Measurements from ENCODE around the gene RXRA.

Gene RXRA

GRCh38 chr9:134384811-134385479 lies 58.7 kb downstream of the RXRA start:
- no peak for DNase-seq

- no peak for DNase-seq
Observed at GRCh38 chr9:134385915-134386314, 59.7 kb downstream of the RXRA start.

GRCh38 chr9:134386951-134387831 lies 60.9 kb downstream of the RXRA start:
- DNase-seq: no peak

GRCh38 chr9:134388289-134388808 lies 62.1 kb downstream of the RXRA start:
- no peak for DNase-seq

GRCh38 chr9:134388976-134389375 lies 62.7 kb downstream of the RXRA start:
- DNase-seq: no peak

DNA sequence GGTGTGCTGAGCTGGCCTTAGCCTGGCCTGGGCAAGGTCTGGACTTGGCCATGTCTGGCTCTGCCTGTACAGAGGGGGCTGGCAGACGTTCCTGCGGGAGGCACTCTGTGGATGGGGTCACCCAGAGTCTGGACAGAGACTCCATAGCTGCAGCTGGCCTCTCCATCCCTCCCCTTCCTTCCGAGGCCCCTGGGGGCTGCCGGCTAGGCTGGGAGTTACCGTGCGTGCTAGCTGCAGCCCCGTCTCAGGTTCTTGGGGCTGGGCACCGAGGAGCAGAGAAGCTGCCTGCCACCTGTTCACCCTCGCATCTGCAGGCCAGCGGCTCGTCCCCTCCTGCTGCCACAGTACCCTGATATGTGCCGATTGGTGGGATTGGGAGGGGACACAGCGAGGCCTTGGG lies 63.4 kb downstream of the RXRA start:
- no peak for DNase-seq

DNA sequence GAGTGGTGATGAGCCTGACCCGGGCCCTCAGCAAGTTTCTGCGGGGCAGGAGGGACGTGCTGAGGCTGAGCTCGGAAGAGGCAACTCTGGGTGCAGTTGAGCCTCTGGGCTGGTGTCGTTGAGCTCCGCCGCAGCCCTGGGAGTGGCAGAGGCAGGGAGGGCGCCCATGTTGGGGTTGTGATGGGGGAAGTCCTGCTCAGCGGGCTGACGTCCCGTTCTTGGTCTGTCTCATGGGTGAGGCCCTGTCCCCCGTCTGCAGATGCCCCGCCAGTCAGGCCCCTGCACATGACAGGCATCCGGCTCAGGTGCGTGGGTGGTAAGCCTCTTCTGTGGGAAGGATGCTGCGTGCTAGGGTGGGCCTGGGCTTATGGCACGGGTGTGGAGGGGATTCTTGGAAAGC lies 64.3 kb downstream of the RXRA start:
- peak; percentile 89 for DNase-seq

DNA sequence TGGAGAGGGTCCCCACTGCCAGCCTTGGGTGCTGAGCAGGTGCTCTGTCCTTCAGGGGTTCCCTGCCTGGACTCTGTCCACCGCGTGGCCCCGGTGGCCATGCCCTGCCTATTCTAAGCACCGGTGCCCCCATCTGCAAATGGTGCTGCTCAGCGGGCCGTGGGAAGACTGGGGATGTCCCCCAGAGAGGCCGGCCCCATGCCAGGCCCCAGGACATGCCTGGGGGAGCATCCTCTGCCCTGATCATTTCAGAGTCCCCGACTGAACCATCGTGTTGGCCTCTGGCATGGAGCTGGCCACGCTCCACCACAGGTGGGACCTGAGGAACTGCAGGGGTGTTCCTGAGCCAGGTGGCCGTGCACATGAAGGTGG lies 64.7 kb downstream of the RXRA start:
- no peak for DNase-seq

DNA sequence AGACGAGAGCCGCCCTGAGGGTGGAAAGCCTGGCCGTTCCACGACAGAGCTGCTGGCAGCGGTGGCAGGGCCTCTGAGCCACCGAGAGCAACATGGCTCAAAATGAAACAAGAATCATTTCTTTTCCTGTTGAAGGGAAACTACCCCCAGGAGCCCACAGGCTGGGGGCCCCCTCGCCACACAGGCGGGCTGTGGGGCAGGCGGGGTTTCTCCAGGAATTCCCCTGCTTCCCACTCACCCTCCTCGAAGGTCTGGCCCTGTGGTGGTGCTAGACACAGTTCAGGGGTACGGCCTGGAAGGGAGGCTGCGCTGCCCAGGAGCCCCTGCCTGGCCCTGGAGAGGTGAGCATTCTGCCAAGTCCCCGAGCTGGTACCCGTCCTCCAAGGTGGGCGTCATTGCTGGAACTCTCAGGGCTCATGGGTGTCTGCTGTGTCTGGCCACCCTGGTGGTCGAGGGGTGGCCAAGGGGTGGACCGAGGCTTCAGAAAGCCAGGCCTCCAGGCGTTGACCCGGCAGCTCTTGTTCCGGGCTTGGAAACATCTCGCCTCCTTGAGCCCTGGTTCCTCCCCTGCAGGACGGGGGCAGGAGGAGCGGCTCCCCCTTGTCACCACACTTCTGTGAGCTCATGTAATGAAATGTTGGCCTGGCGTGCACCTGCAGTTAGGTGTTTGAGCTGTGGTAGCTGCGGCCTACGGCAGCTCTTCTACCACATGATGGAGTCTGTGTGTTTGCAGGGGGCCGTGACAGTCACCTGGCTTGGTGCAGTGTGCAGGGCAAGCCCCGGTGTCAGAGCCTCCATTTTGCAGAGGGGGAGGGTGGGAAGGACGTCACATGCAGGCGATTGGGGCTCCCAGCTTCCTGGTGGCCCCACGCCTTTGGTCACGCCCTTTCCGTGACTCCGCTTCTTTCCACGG lies 65.3 kb downstream of the RXRA start:
- DNase-seq: peak; percentile 87

GRCh38 chr9:134392900-134393299 lies 66.6 kb downstream of the RXRA start:
- DNase-seq: no peak

GRCh38 chr9:134393582-134394280 lies 67.5 kb downstream of the RXRA start:
- DNase-seq: no peak

- DNase-seq: no peak
Observed at GRCh38 chr9:134395002-134395517, 68.8 kb downstream of the RXRA start.

DNA sequence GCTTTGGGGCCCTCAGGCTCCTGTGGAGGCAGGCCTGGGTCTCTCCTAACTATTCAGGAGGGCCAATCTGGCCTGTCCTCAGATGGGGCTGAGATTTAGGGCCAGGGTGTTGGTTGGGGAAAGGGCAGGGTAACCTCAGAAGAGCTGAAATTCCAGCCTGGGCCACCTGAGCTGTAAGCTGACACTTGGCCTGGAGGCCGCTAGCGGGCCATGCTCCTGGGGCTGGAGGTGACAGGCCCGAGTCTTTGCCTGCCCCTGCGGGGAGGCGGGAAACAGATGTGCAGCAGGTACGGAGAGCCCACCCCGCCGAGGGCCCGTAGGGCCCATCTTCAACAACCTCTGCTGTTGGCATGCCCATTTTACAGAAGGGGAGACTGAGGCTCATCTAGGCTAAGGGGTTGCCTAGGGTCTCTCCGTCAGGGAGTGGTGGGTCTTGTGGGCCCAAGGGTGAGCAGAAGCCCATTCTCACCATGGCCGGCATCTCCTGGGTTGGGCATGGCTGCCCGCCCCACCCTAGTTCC lies 69.5 kb downstream of the RXRA start:
- DNase-seq: no peak

- DNase-seq: peak; percentile 74
Observed at GRCh38 chr9:134396258-134396742, 70.0 kb downstream of the RXRA start.

GRCh38 chr9:134396825-134397224 lies 70.6 kb downstream of the RXRA start:
- peak; percentile 64 for DNase-seq

- DNase-seq: no peak
Observed at GRCh38 chr9:134398756-134399155, 72.5 kb downstream of the RXRA start.

DNA sequence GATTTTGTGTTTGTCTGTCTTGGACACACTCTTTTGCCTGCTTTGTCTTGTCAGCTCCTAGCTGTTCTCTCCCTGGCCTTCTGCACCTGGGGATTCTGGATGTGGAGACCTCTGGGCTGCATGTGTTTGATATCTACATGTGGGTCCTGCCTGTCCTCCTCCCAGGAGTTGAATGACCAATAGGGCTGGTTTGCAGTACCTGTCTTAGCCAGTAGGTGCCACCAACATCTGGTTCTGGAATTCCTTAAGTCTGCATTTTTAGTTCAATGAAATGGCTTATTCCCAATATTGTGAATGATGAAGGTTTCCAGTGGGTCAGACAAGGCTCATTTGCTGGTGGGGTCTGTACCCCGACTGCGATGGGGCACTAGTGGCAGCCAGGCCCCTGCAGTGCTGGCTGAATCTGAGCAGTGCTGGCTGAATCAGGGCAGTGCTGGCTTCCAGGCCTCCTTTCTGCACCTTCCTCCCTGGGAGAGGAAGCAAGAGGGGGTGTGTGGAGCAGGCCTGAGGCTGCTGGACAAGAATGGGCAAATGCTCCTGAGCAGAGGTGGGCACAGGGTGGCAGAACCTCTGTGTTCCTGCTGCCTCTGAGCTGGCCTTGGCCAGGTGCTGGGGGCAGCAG lies 73.3 kb downstream of the RXRA start:
- DNase-seq: peak; percentile 27

DNA sequence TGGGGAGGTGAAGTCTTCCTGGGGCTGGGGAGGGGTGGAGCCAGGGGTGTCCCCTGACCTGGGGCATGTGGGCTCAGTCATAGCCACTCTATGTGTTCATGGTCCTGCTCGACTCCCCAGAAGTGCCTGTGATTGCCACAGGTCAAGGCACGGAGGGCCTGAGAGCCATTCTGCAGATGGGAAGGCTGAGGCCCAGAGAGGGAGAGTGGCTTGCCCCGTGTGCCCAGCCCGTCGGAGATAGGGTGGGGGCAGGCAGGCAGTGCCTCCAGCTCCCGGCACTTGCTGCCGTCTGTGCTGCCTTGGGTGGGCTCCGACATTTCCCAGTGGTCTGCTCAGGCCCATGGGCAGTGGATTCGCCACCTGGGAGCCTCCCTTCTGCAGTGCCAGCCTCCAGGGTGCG lies 74.0 kb downstream of the RXRA start:
- no peak for DNase-seq

GRCh38 chr9:134401391-134401790 lies 75.1 kb downstream of the RXRA start:
- no peak for DNase-seq

DNA sequence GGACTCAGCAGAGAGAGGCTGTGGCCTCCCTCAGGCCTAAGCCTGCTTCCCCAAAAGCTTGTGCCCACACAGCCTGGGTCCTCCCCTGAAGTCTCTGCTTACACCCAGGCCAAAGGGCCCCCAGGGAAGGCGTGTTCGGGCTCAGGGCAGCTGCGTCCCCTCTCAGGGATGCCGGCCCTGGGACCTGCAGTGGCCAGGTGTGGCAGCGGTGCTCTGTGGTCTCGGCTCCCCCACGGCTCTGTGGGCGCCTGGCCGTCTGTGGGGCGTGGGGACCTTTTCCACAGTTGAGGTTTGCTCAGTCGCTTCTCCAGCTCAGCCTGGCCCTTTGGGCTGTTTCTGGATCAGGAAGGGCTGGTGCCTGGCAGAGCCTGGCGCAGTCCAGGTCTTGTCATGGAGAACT lies 75.9 kb downstream of the RXRA start:
- DNase-seq: no peak

GRCh38 chr9:134403292-134403681 lies 77.0 kb downstream of the RXRA start:
- no peak for DNase-seq
